ENCODE measurements around the gene PTPRG.

PTPRG gene

GRCh38 chr3:62183969-62184368, 622.6 kb downstream of the PTPRG start:
- no peak for DNase-seq (ENCODE audit: low read depth in 2 of 2)

- DNase-seq (ENCODE audit: low read depth in 2 of 2), result no peak
These were observed 623.2 kb downstream of the PTPRG start for GRCh38 chr3:62184559-62184958.

- no peak for DNase-seq (ENCODE audit: low read depth in 2 of 2)
These were observed 625.7 kb downstream of the PTPRG start for GRCh38 chr3:62187022-62187431.

- peak; percentile 29 to 56 for DNase-seq (ENCODE audit: low read depth in 2 of 2)
These were observed 627.5 kb downstream of the PTPRG start for GRCh38 chr3:62188681-62189375.

GRCh38 chr3:62189376-62189698, 628.0 kb downstream of the PTPRG start:
- DNase-seq (ENCODE audit: low read depth in 2 of 2), result no peak

- DNase-seq (ENCODE audit: low read depth in 2 of 2), result no peak
These were observed 631.5 kb downstream of the PTPRG start for GRCh38 chr3:62192891-62193290.

- no peak for DNase-seq (ENCODE audit: low read depth in 2 of 2)
These were observed 632.4 kb downstream of the PTPRG start for GRCh38 chr3:62193586-62194345.

- no peak for DNase-seq (ENCODE audit: low read depth in 2 of 2)
These were observed 636.1 kb downstream of the PTPRG start for GRCh38 chr3:62197350-62198012.

GRCh38 chr3:62199126-62199525, 637.8 kb downstream of the PTPRG start:
- DNase-seq (ENCODE audit: low read depth in 2 of 2), result no peak

- DNase-seq (ENCODE audit: low read depth in 2 of 2), result no peak
These were observed 640.2 kb downstream of the PTPRG start for GRCh38 chr3:62201438-62202035.

- no peak for DNase-seq (ENCODE audit: low read depth in 2 of 2)
These were observed 641.8 kb downstream of the PTPRG start for GRCh38 chr3:62203152-62203551.

- DNase-seq (ENCODE audit: low read depth in 2 of 2), result no peak
These were observed 642.2 kb downstream of the PTPRG start for GRCh38 chr3:62203561-62203960.

- DNase-seq (ENCODE audit: low read depth in 2 of 2), result no peak
These were observed 645.8 kb downstream of the PTPRG start for GRCh38 chr3:62207197-62207596.

GRCh38 chr3:62208385-62208784, 647.0 kb downstream of the PTPRG start:
- DNase-seq (ENCODE audit: low read depth in 2 of 2), result no peak

GRCh38 chr3:62209101-62209500, 647.7 kb downstream of the PTPRG start:
- no peak for DNase-seq (ENCODE audit: low read depth in 2 of 2)

GRCh38 chr3:62210011-62210410, 648.6 kb downstream of the PTPRG start:
- DNase-seq (ENCODE audit: low read depth in 2 of 2), result no peak

GRCh38 chr3:62211675-62212429, 650.5 kb downstream of the PTPRG start:
- no peak for DNase-seq (ENCODE audit: low read depth in 2 of 2)

- DNase-seq (ENCODE audit: low read depth in 2 of 2), result no peak
These were observed 653.5 kb downstream of the PTPRG start for GRCh38 chr3:62214850-62215249.

GRCh38 chr3:62220616-62221015, 659.2 kb downstream of the PTPRG start:
- no peak for DNase-seq (ENCODE audit: low read depth in 2 of 2)

- no peak for DNase-seq (ENCODE audit: low read depth in 2 of 2)
These were observed 663.7 kb downstream of the PTPRG start for GRCh38 chr3:62225051-62225450.

- no peak for DNase-seq (ENCODE audit: low read depth in 2 of 2)
These were observed 665.4 kb downstream of the PTPRG start for GRCh38 chr3:62226601-62227339.
